ENCODE results near the gene HNRNPLL.

GRCh38 chr2:38583994-38584393 is 18.7 kb downstream of the HNRNPLL start:
- TF ChIP-seq CTCF (IDR thresholded peaks at IDR 0.05) (no peak), POLR2A (IDR thresholded peaks at IDR 0.05) (no peak)

Data from esophagus squamous epithelium (tissue), 4 donors.